GM12892 (cell line): Measurements from ENCODE around the gene STARD7.

Source experiments
- POLR2A ChIP-seq: IDR thresholded peaks from 2 replicates; pipeline ENCODE4 v1.6.1; 2011; ENCODE audit warnings: low read depth, low read length, control low read depth
- POLR2AphosphoS5 ChIP-seq: IDR thresholded peaks from 2 replicates; pipeline ENCODE4 v1.6.1; 2011; ENCODE audit warnings: low read depth, low read length, control low read depth
- TAF1 ChIP-seq: IDR thresholded peaks from 2 replicates; pipeline ENCODE4 v1.6.1; 2011; ENCODE audit warnings: low read depth, mild to moderate bottlenecking, control low read depth, low read length, borderline replicate concordance

DNA sequence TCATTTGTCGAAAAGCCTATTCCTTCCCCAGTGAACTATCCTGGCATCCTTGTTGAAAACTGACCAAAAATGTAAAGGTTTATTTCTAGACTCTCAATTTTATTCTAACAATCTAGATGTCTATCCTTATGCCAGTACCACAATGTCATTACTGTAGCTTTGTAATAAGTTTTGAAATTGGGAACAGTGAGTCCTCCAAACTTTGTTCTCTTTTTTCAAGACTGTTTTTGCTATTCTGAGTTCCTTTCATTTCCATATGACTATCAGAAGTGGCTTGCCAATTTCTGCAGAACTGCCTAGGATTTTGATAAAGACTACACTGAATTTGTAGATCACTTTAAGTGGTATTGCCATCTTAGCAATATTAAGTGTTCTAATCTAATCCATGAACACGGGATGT lies 9.7 kb downstream of the STARD7 start:
- TF ChIP-seq POLR2A (no peak), TAF1 (no peak), POLR2AphosphoS5 (0 out of 2 replicates have a peak, but pooled peaks have one; percentile 6)
